GM03348 (cell line): ENCODE results near the gene CFAP92.

Experiments
- DNase-seq: peaks from one replicate; pipeline ENCODE4 v3.0.0; 2012; ENCODE audit warnings: low spot score

CFAP92 gene

GRCh38 chr3:128864849-128865804 is 128.7 kb downstream of the CFAP92 start:
- peak; percentile 22 for DNase-seq

GRCh38 chr3:128864351-128864811 is 129.5 kb downstream of the CFAP92 start:
- peak; percentile 23 for DNase-seq

GRCh38 chr3:128863560-128863959 is 130.3 kb downstream of the CFAP92 start:
- DNase-seq = no peak

- no peak for DNase-seq
These were observed 132.4 kb downstream of the CFAP92 start for GRCh38 chr3:128861491-128861890.
